Measurements from ENCODE around the gene PCDH9. TPM values are rescaled to one million over a fixed set of nuclear protein-coding genes. Genes with fewer than 3 reads are reported as not detected.

PCDH9 gene
- total RNA-seq, 1 experiment from 2014 or later = 5.8 TPM

- BruUV-seq (replicated peaks) = no TSS peak
- POLR2A ChIA-PET (ENCODE audit: low non-redundant PET) = no interaction called here
- Histone ChIP-seq H3K4me3 (ENCODE audit: low read depth, low read length, poor library complexity, severe bottlenecking) (no peak overlapping the region), H3K9me3 (ENCODE audit: low read depth, low read length, poor library complexity, severe bottlenecking) (no peaks in the 10 kb centered on the region), H3K4me1 (ENCODE audit: insufficient read depth, low read length, poor library complexity, severe bottlenecking) (no peaks in the 10 kb centered on the region), H3K27ac (ENCODE audit: low read depth, low read length, poor library complexity, severe bottlenecking) (no peak overlapping the region), H3K36me3 (ENCODE audit: insufficient read depth, low read length, poor library complexity, severe bottlenecking) (no peaks in the 10 kb centered on the region), H3K27me3 (replicated peaks; ENCODE audit: insufficient read depth, low read depth, low read length, poor library complexity) (no peaks in the 10 kb centered on the region)
- CTCF ChIA-PET = no interaction called here
- no peak for TF ChIP-seq EZH2 (IDR thresholded peaks at IDR 0.05; ENCODE audit: borderline replicate concordance, low read depth, low read length, poor library complexity, severe bottlenecking)
- TF ChIP-seq, protein P1, sequence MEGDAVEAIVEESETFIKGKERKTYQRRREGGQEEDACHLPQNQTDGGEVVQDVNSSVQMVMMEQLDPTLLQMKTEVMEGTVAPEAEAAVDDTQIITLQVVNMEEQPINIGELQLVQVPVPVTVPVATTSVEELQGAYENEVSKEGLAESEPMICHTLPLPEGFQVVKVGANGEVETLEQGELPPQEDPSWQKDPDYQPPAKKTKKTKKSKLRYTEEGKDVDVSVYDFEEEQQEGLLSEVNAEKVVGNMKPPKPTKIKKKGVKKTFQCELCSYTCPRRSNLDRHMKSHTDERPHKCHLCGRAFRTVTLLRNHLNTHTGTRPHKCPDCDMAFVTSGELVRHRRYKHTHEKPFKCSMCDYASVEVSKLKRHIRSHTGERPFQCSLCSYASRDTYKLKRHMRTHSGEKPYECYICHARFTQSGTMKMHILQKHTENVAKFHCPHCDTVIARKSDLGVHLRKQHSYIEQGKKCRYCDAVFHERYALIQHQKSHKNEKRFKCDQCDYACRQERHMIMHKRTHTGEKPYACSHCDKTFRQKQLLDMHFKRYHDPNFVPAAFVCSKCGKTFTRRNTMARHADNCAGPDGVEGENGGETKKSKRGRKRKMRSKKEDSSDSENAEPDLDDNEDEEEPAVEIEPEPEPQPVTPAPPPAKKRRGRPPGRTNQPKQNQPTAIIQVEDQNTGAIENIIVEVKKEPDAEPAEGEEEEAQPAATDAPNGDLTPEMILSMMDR (conservative IDR thresholded peaks at IDR 0.05; ENCODE audit: low read depth, low read length) = no peak
- DNase-seq (ENCODE audit: low spot score) = no peak
- intact Hi-C loops (cut with micrococcal nuclease; ENCODE audit: unreplicated experiment) = no loop called here
Observed at GRCh38 chr13:67156723-67157060, 73.4 kb downstream of the PCDH9 start.

DNA sequence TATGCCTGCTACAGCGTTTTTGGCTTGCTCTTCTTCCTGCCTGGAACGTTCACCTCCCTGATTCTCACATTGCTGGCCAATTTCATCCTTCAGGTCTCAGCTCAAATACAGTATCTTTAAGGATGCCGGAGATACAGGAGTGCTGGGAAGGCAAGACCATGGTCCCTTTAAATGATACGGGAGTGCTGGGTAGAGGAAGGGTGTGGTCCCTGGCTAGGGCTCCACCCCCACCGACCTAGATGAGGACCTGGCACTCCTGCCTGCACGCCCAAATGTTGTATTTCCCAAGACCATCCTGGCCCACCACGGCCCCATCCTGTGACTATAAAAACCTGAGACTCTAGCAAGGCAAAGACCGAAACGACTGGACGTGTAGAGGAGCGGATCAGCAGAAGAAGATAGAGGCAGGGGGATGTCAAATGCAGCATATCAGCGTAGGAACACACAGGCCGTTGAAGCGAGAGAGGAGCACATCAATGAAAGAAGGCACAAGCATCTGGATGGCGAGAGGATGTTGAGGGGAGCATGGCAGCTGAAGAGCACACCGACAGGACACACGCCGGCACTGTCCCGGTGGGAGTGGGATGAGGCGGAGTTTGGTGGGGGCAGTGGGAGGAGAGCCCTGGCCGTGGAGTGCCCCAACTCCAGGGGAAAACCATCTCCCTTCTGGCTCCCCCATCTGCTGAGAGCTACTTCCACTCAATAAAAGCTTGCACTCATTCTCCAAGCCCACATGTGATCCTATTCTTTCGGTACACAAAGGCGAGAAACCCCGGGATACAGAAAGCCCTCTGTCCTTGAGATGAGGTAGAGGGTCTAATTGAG lies 74.0 kb downstream of the PCDH9 start:
- DNase-seq (ENCODE audit: low spot score) = no peak
- no TSS peak for BruUV-seq (replicated peaks)
- Histone ChIP-seq H3K27ac (ENCODE audit: low read depth, low read length, poor library complexity, severe bottlenecking) (no peak overlapping the region), H3K4me3 (ENCODE audit: low read depth, low read length, poor library complexity, severe bottlenecking) (no peak overlapping the region), H3K36me3 (ENCODE audit: insufficient read depth, low read length, poor library complexity, severe bottlenecking) (no peaks in the 10 kb centered on the region), H3K9me3 (ENCODE audit: low read depth, low read length, poor library complexity, severe bottlenecking) (no peaks in the 10 kb centered on the region), H3K4me1 (ENCODE audit: insufficient read depth, low read length, poor library complexity, severe bottlenecking) (no peaks in the 10 kb centered on the region), H3K27me3 (replicated peaks; ENCODE audit: insufficient read depth, low read depth, low read length, poor library complexity) (no peaks in the 10 kb centered on the region)
- ChIA-PET CTCF (no interaction called here), POLR2A (ENCODE audit: low non-redundant PET) (no interaction called here)
- intact Hi-C loops (cut with micrococcal nuclease; ENCODE audit: unreplicated experiment) = no loop called here
- no peak for TF ChIP-seq EZH2 (IDR thresholded peaks at IDR 0.05; ENCODE audit: borderline replicate concordance, low read depth, low read length, poor library complexity, severe bottlenecking)
- TF ChIP-seq, protein P1 (conservative IDR thresholded peaks at IDR 0.05; ENCODE audit: low read depth, low read length) = no peak

- DNase-seq (ENCODE audit: low spot score) = no peak
- TF ChIP-seq EZH2 (IDR thresholded peaks at IDR 0.05; ENCODE audit: borderline replicate concordance, low read depth, low read length, poor library complexity, severe bottlenecking) = no peak
- TF ChIP-seq, protein P1 (conservative IDR thresholded peaks at IDR 0.05; ENCODE audit: low read depth, low read length) = no peak
- ChIA-PET CTCF (no interaction called here), POLR2A (ENCODE audit: low non-redundant PET) (no interaction called here)
- Histone ChIP-seq H3K27ac (ENCODE audit: low read depth, low read length, poor library complexity, severe bottlenecking) (no peak overlapping the region), H3K9me3 (ENCODE audit: low read depth, low read length, poor library complexity, severe bottlenecking) (no peaks in the 10 kb centered on the region), H3K4me1 (ENCODE audit: insufficient read depth, low read length, poor library complexity, severe bottlenecking) (no peaks in the 10 kb centered on the region), H3K36me3 (ENCODE audit: insufficient read depth, low read length, poor library complexity, severe bottlenecking) (no peaks in the 10 kb centered on the region), H3K27me3 (replicated peaks; ENCODE audit: insufficient read depth, low read depth, low read length, poor library complexity) (no peaks in the 10 kb centered on the region), H3K4me3 (ENCODE audit: low read depth, low read length, poor library complexity, severe bottlenecking) (no peak overlapping the region)
- intact Hi-C loops (cut with micrococcal nuclease; ENCODE audit: unreplicated experiment) = no loop called here
- no TSS peak for BruUV-seq (replicated peaks)
Observed at GRCh38 chr13:67152085-67152484, 78.1 kb downstream of the PCDH9 start.

Data from A673 (cell line).